Ishikawa (cell line): ENCODE results near the gene YWHAQ.

Experiments used
- CEBPB ChIP-seq: IDR thresholded peaks from 2 replicates; pipeline ENCODE4 v1.6.1; 2012
- CREB1 ChIP-seq: IDR thresholded peaks from 2 replicates; pipeline ENCODE4 v1.6.1; 2012; ENCODE audit warnings: low read depth
- EGR1 ChIP-seq: IDR thresholded peaks from 2 replicates; pipeline ENCODE4 v1.6.1; 2012
- EP300 ChIP-seq: IDR thresholded peaks from 2 replicates; pipeline ENCODE4 v1.6.1; 2012; ENCODE audit warnings: borderline replicate concordance
- FOXM1 ChIP-seq: IDR thresholded peaks from 2 replicates; pipeline ENCODE4 v1.6.1; 2012; ENCODE audit warnings: low read depth, borderline replicate concordance
- NFIC ChIP-seq: IDR thresholded peaks from 2 replicates; pipeline ENCODE4 v1.6.1; 2012
- RAD21 ChIP-seq: IDR thresholded peaks from 2 replicates; pipeline ENCODE4 v1.6.1; 2012; ENCODE audit warnings: low read depth
- TAF1 ChIP-seq: IDR thresholded peaks from 2 replicates; pipeline ENCODE4 v1.6.1; 2012; ENCODE audit warnings: low read depth, mild to moderate bottlenecking
- TCF12 ChIP-seq: IDR thresholded peaks from 2 replicates; pipeline ENCODE4 v1.6.1; 2012; ENCODE audit warnings: low read depth
- TEAD4 ChIP-seq: IDR thresholded peaks from 2 replicates; pipeline ENCODE4 v1.6.1; 2012
- YY1 ChIP-seq: IDR thresholded peaks from 2 replicates; pipeline ENCODE4 v1.6.1; 2012; ENCODE audit warnings: low read depth
- ZBTB7A ChIP-seq: IDR thresholded peaks from 2 replicates; pipeline ENCODE4 v1.6.1; 2012; ENCODE audit warnings: low read depth
- TF ChIP-seq, protein P1 (sequence below): IDR thresholded peaks from 2 replicates; pipeline ENCODE4 v1.6.1; 2012; ENCODE audit warnings: low read depth, mild to moderate bottlenecking
- TF ChIP-seq, protein P2 (sequence below): IDR thresholded peaks from 2 replicates; pipeline ENCODE4 v1.6.1; 2012
- TF ChIP-seq, protein P3 (sequence below): IDR thresholded peaks from 2 replicates; pipeline ENCODE4 v1.6.1; 2012

The YWHAQ gene

DNA sequence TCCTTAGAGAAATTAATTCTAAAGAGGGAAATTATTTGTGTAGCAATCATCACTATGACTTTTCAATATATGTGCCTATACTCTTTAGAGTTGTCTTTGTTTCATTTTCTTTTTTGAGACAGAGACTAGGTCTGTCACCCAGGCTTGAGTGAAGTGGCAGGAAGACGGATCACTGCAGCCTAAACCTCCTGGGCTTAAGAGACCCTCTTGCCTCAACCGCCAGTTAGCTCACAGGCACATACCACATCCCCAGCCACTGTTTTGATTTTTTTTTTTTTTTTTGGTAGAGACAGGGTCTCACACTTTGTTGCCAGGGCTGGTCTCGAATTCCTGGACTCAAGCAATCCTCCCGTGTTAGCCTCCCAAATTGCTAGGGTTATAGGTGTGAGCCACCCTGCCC, 12.4 kb downstream of the YWHAQ start:
- TF ChIP-seq CEBPB (no peak), TEAD4 (no peak), CREB1 (no peak), FOXM1 (no peak), YY1 (no peak), NFIC (no peak)
- TF ChIP-seq, protein P1, sequence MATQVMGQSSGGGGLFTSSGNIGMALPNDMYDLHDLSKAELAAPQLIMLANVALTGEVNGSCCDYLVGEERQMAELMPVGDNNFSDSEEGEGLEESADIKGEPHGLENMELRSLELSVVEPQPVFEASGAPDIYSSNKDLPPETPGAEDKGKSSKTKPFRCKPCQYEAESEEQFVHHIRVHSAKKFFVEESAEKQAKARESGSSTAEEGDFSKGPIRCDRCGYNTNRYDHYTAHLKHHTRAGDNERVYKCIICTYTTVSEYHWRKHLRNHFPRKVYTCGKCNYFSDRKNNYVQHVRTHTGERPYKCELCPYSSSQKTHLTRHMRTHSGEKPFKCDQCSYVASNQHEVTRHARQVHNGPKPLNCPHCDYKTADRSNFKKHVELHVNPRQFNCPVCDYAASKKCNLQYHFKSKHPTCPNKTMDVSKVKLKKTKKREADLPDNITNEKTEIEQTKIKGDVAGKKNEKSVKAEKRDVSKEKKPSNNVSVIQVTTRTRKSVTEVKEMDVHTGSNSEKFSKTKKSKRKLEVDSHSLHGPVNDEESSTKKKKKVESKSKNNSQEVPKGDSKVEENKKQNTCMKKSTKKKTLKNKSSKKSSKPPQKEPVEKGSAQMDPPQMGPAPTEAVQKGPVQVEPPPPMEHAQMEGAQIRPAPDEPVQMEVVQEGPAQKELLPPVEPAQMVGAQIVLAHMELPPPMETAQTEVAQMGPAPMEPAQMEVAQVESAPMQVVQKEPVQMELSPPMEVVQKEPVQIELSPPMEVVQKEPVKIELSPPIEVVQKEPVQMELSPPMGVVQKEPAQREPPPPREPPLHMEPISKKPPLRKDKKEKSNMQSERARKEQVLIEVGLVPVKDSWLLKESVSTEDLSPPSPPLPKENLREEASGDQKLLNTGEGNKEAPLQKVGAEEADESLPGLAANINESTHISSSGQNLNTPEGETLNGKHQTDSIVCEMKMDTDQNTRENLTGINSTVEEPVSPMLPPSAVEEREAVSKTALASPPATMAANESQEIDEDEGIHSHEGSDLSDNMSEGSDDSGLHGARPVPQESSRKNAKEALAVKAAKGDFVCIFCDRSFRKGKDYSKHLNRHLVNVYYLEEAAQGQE = no peak
- TF ChIP-seq, protein P2, sequence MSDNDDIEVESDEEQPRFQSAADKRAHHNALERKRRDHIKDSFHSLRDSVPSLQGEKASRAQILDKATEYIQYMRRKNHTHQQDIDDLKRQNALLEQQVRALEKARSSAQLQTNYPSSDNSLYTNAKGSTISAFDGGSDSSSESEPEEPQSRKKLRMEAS = no peak

DNA sequence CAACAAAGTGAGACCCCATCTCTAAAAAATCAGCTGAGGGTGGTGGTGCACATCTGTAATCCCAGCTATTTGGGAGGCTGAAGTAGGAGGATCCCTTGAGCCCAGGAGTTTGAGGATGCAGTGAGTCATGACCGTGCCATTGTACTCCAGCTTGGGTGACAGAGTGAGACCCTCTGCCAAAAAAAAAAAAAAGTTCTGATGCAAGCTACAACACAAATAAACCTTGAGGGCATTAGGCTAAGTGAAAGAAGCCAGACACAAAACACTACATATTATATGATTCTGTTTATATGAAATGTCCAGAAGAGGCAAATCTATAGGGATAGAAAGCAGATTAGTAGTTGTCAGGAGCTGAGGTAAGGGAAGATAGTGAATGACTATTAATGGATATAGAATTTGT, 13.0 kb downstream of the YWHAQ start:
- TF ChIP-seq TEAD4 (no peak), TCF12 (no peak), ZBTB7A (no peak), NFIC (no peak), CREB1 (no peak), CEBPB (no peak), RAD21 (no peak), EP300 (no peak), EGR1 (no peak), FOXM1 (no peak), YY1 (no peak), TAF1 (no peak)
- TF ChIP-seq, protein P2 = no peak
- TF ChIP-seq, protein P3, sequence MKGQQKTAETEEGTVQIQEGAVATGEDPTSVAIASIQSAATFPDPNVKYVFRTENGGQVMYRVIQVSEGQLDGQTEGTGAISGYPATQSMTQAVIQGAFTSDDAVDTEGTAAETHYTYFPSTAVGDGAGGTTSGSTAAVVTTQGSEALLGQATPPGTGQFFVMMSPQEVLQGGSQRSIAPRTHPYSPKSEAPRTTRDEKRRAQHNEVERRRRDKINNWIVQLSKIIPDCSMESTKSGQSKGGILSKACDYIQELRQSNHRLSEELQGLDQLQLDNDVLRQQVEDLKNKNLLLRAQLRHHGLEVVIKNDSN = no peak
- TF ChIP-seq, protein P1 = no peak

DNA sequence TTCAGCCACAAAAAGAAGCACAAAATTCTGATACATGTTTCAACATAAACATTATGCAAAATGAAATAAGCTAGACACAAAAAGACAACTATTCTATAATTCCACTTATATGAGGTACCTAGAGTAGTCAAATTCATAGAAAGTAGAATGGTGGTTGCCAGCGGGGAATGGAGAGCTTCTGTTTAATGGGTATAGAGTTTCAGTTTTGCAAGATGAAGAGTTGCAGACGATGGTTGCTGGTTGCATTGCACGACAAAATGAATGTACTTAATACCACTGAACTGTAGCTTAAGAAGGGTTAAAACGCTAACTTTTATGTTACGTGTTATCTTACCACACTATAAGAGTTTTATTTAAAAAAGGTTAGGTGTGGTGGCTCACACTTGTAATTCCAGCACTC, 13.5 kb downstream of the YWHAQ start:
- no peak for TF ChIP-seq ZBTB7A
- no peak for TF ChIP-seq RAD21
- no peak for TF ChIP-seq NFIC
- TF ChIP-seq, protein P1 = no peak
- TF ChIP-seq TAF1 = no peak
- TF ChIP-seq, protein P3 = no peak
- TF ChIP-seq TEAD4 = no peak
- TF ChIP-seq FOXM1 = no peak
- no peak for TF ChIP-seq EGR1
- TF ChIP-seq TCF12 = no peak
- no peak for TF ChIP-seq CEBPB
- TF ChIP-seq, protein P2 = no peak
- no peak for TF ChIP-seq EP300
- no peak for TF ChIP-seq CREB1
- TF ChIP-seq YY1 = no peak

DNA sequence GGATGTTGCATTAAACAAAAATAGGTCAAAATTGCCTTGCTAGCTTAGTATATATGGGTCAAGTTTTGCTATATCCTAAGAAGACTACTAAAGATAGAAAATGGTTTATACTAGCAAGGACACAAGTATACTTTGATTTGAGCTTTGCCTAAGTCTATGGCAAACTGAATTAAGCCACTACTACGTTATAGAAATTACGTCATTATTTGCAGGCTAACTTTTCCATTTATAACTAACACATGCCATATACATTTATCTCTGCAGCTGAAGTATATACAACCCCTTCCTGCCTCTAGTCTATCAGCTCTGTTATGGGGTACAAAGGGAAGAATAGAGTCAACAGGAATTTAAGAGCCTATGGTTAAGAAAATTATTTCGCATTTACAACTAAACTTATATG, 16.2 kb downstream of the YWHAQ start:
- TF ChIP-seq, protein P2 = no peak
- TF ChIP-seq CREB1 = no peak
- TF ChIP-seq ZBTB7A = no peak
- TF ChIP-seq, protein P3 = no peak
- no peak for TF ChIP-seq CEBPB
- TF ChIP-seq, protein P1 = no peak
- no peak for TF ChIP-seq TAF1
- no peak for TF ChIP-seq RAD21
- no peak for TF ChIP-seq YY1
- TF ChIP-seq EP300 = no peak
- no peak for TF ChIP-seq TCF12
- TF ChIP-seq FOXM1 = no peak
- TF ChIP-seq EGR1 = no peak
- TF ChIP-seq TEAD4 = no peak
- TF ChIP-seq NFIC = no peak
